ENCODE results near the gene SEPTIN5. TPM values are rescaled to one million over a fixed set of nuclear protein-coding genes. Genes with fewer than 3 reads are reported as not detected.

SEPTIN5 gene
- 9.3 TPM for total RNA-seq
- long read RNA-seq, transcript SEPT5-201 (11 exons, 1,588 nt): major isoform, 12 of 18 reads
- long read RNA-seq, partial matches to known transcripts: 3 of 18 reads
- long read RNA-seq, other reads (novel, unspliced or antisense): 3 of 18 reads

DNA sequence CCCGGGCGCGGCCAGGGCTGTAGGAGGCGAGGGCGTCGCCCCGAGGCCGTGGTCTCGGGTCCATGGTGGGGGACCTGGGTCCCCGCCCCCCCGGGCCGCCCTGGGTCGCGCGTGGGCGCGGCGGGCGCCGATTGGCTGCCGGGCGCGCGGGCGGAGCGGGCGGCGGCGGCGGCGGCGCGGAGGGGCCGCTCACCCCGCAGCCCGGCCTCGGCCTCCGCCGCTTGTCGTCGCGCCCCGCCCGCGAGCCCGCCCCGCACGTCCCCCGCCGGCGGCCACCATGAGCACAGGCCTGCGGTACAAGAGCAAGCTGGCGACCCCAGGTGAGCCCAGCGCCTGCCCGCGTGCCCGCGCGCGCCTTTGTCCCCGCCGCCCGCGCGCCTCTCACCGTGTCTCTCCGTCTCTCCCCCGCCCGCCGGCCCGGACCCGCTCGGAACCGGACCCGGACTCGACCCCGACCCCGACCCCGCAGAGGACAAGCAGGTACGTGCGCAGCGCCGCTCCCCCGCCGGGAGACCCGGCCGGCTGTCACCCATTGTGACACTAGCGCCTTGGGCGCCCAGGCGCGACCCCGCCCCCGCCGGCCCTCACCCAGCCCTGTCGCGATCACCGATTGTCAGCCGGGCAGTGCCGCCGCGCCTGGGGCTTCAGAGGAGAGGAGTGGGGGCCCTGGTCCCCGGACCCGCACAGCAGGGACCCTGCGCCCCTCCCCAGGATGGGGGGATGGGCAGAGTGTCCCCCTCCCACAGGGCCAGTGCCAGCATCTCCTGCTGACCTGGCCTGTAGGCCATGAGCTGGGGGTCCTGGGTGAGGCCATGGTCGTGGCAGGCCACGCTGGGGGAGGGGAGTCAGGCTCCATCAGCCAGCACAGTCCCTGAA is at the start of gene SEPTIN5:
TSS of gene SEPTIN5 (plus strand) at position 192 of the 876 bp plus-strand sequence. CDS start at position 278, 86 bp downstream.
- H3K36me3 ChIP-seq: no peaks in the 10 kb centered on the region
- H3K27ac ChIP-seq: no peak within 1 kb of the TSS
- ATAC-seq (no peak), DNase-seq (no peak)
- no peaks in the 10 kb centered on the region for H3K9me3 ChIP-seq
- peaks cover 56% of the 10 kb centered on the region for H3K27me3 ChIP-seq (ENCODE audit: low read depth)
- H3K4me1 ChIP-seq: peaks cover 21% of the 10 kb centered on the region
- TF ChIP-seq, protein P1, sequence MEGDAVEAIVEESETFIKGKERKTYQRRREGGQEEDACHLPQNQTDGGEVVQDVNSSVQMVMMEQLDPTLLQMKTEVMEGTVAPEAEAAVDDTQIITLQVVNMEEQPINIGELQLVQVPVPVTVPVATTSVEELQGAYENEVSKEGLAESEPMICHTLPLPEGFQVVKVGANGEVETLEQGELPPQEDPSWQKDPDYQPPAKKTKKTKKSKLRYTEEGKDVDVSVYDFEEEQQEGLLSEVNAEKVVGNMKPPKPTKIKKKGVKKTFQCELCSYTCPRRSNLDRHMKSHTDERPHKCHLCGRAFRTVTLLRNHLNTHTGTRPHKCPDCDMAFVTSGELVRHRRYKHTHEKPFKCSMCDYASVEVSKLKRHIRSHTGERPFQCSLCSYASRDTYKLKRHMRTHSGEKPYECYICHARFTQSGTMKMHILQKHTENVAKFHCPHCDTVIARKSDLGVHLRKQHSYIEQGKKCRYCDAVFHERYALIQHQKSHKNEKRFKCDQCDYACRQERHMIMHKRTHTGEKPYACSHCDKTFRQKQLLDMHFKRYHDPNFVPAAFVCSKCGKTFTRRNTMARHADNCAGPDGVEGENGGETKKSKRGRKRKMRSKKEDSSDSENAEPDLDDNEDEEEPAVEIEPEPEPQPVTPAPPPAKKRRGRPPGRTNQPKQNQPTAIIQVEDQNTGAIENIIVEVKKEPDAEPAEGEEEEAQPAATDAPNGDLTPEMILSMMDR (IDR thresholded peaks at IDR 0.05): no peak
- intact Hi-C loops (cut with DNase I): no loop called here
- H3K4me3 ChIP-seq: peak within 1 kb of the TSS; percentile 56

DNA sequence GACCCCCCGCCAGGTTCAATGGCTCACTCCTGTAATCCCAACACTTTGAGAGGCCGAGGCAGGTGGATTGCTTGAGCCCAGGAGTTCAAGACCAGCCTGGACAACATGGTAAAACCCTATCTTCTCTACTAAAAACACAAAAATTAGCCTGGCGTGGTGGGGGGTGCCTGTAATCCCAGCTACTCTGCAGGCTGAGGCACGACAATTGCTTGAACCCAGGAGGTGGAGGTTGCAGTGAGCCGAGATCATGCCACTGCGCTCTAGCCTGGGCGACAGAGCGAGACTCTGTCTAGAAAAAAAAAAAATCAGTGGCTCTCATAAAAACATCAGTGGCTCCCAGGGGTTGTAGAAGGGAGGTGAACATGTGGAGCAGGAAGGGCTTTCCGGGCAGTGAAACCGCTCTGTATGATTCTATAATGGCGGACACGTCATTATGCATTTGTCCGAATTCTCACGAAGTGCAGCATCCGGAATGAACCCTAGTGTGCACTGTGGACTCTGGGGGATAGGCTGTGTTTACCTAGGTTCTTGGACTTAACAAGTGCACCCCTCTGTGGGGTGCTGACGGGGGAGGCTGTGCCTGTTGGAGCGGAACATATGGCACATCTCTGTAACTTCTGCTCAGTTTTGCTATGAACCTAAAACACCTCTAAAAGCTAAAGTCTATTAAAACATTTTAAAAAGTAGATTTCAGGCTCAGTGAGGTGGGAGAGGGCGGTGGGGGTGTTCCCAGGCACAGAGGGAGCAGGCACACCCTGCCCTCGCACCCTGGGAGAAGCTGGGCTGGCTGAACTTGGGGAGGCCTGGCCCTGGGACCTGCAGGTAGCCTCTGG is 49.1 kb upstream of the SEPTIN5 start:
- H3K9me3 ChIP-seq: no peaks in the 10 kb centered on the region
- DNase-seq (no peak), ATAC-seq (no peak)
- H3K4me1 ChIP-seq: no peaks in the 10 kb centered on the region
- no peaks in the 10 kb centered on the region for H3K27me3 ChIP-seq (ENCODE audit: low read depth)
- TF ChIP-seq, protein P1 (IDR thresholded peaks at IDR 0.05): no peak
- no peaks in the 10 kb centered on the region for H3K36me3 ChIP-seq
- H3K4me3 ChIP-seq: no peak overlapping the region
- no peak overlapping the region for H3K27ac ChIP-seq
- intact Hi-C loops (cut with DNase I): no loop called here

DNA sequence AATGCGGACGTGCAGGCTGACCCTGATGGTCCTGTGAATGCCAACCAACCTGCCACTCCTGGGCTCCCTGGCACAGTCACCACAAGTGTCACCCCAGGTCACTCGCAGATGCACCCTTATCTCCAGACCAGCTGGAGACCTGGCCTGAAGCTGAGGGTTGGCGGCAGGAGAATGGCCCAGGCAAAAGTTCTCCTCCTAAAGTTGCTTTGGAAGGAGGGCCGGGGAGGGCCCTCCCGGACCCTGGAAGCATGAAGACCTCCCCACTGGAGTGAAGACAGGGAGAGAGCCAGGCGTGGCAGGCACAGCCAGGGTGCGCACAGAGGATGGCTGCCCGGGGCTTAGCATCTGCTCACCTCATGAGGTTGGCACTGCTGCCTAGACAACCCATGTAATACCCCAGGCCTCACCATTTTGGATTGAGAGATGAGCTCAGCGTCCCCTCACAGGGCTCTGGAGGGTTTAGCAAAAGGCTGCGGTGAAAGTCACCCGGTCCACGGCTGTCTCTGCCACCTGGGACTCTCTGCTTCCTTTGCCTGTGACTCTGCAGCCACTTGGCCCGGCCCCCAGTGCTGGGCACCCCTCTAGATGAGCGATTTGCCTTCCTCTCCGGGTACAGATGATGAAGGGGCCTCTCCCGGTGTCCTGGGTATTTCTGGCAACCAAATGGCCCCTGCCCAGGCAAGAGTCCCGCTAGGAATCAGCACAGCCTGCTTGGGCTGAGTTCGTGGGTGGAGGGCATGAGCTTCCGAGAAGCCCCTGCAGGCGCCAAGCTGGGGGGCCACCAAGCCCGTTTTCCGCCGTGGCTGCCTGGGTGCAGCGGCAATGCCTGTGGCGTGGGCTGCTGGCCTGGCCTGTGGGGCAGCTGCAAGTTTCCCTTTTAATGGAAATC is 48.3 kb upstream of the SEPTIN5 start:
- ATAC-seq (peak in 1 of 2 donors; percentile 16), DNase-seq (no peak)
- Histone ChIP-seq H3K27ac (no peak overlapping the region), H3K9me3 (no peaks in the 10 kb centered on the region), H3K4me3 (no peak overlapping the region), H3K4me1 (no peaks in the 10 kb centered on the region), H3K36me3 (no peaks in the 10 kb centered on the region), H3K27me3 (ENCODE audit: low read depth) (no peaks in the 10 kb centered on the region)
- intact Hi-C loops (cut with DNase I): no loop called here
- TF ChIP-seq, protein P1 (IDR thresholded peaks at IDR 0.05): no peak

DNA sequence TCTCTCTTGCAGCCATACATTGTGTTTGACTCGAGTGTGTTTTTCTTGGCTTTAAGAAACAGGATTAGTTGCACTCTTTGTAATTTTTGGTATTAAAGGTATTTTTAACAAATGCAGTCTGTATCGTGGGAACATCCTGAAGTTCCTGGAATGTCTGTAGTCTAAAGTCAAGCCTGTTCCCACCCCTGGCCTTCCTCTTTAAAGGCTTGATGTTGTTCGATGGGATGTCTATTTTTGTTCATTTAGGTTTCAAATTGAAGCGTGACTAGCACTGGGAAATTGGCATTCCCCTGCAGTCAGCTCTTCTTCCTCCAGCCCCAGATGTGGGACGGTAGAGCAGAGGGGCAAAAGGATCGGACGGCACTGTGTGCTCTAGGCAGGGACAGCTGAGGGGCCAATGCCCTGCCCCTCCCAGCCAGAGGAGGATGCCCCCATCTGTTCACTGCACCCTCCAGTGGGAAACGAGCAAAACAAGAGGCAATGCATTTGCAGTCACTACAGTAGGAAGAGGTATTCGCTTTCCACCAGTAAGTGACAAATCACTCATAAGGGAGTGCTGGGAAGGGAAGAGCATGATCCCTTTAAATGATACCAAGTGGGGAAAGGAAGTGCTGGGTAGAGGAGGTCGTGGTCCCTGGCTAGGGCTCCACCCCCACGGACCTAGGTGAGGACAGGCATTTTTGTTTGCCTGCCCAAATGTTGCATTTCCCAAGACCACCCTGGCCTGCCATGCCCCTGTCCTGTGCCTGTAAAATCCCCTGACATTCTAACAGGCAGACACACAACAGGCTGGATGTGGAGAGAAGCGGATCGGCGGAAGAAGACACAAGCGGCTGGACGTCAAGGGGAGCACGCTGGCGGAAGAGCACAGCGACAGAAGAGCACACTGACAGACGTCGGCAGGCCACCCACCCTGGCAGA is 47.4 kb upstream of the SEPTIN5 start:
- intact Hi-C loops (cut with DNase I): no loop called here
- no peak for ATAC-seq
- no peak overlapping the region for H3K4me3 ChIP-seq
- H3K9me3 ChIP-seq: no peaks in the 10 kb centered on the region
- H3K36me3 ChIP-seq: no peaks in the 10 kb centered on the region
- H3K4me1 ChIP-seq: no peaks in the 10 kb centered on the region
- no peak overlapping the region for H3K27ac ChIP-seq
- H3K27me3 ChIP-seq (ENCODE audit: low read depth): no peaks in the 10 kb centered on the region
- no peak for DNase-seq
- TF ChIP-seq, protein P1 (IDR thresholded peaks at IDR 0.05): no peak
